ENCODE results near the gene PGAM2. TPM values are rescaled to one million over a fixed set of nuclear protein-coding genes. Genes with fewer than 3 reads are reported as not detected.
A peak's percentile ranks its signal among the peaks of the same experiment; 100 is the strongest.

PGAM2 gene
- total and polyA plus RNA-seq, 2 of the 13 experiments (the other 11 are each of a cell fraction or from before 2014, with no cell fraction given): 0.22 TPM; not detected in 1

GRCh38 chr7:44087911-44088838 lies 22.8 kb upstream of the PGAM2 start (continued):
- TF ChIP-seq UBTF (CRISPR knock-in tag; IDR thresholded peaks at IDR 0.05): peak; percentile 51; the same call in 1 of the 2 replicates
- no peak for TF ChIP-seq GPN1 (CRISPR knock-in tag; IDR thresholded peaks at IDR 0.05; ENCODE audit: borderline replicate concordance)
- no peak for TF ChIP-seq GLI4 (CRISPR knock-in tag; IDR thresholded peaks at IDR 0.05; ENCODE audit: borderline replicate concordance)
- peak; percentile 32; the same call in 1 of the 2 replicates for TF ChIP-seq ZFP91 (CRISPR knock-in tag; IDR thresholded peaks at IDR 0.05; ENCODE audit: borderline replicate concordance)
- TF ChIP-seq SAP130 (CRISPR knock-in tag; IDR thresholded peaks at IDR 0.05; ENCODE audit: low read depth): peak; percentile 33; the same call in 1 of the 2 replicates
- TF ChIP-seq ZFP62 (CRISPR knock-in tag; IDR thresholded peaks at IDR 0.05): 0 out of 2 replicates have a peak, but pooled peaks have one; percentile 66
- TF ChIP-seq PHF8 (CRISPR knock-in tag; IDR thresholded peaks at IDR 0.05): peak; percentile 49
- TF ChIP-seq FOSL1 (CRISPR knock-in tag; IDR thresholded peaks at IDR 0.05; ENCODE audit: borderline replicate concordance): no peak
- TF ChIP-seq ZNF770 (CRISPR knock-in tag; IDR thresholded peaks at IDR 0.05): peak; percentile 82
- TF ChIP-seq MTF2 (CRISPR knock-in tag; IDR thresholded peaks at IDR 0.05; ENCODE audit: borderline replicate concordance): no peak
- no peak for TF ChIP-seq LCORL (IDR thresholded peaks at IDR 0.05)
- TF ChIP-seq LCORL (CRISPR knock-in tag; IDR thresholded peaks at IDR 0.05): peak; percentile 47; the same call in 1 of the 2 replicates
- TF ChIP-seq ZBTB7A (CRISPR knock-in tag; IDR thresholded peaks at IDR 0.05): peak; percentile 44; the same call in 1 of the 2 replicates
- TF ChIP-seq MED1 (CRISPR knock-in tag; IDR thresholded peaks at IDR 0.05): no peak
- no peak for TF ChIP-seq ZNF264 (CRISPR knock-in tag; IDR thresholded peaks at IDR 0.05)
- no peak for TF ChIP-seq ZNF800 (CRISPR knock-in tag; IDR thresholded peaks at IDR 0.05)

Data from HepG2 (cell line).